Measurements from ENCODE around the gene CIB1. TPM values are rescaled to one million over a fixed set of nuclear protein-coding genes. Genes with fewer than 3 reads are reported as not detected.

The CIB1 gene
- total RNA-seq, 2 experiments from 2014 or later: 279 to 295 TPM

DNA sequence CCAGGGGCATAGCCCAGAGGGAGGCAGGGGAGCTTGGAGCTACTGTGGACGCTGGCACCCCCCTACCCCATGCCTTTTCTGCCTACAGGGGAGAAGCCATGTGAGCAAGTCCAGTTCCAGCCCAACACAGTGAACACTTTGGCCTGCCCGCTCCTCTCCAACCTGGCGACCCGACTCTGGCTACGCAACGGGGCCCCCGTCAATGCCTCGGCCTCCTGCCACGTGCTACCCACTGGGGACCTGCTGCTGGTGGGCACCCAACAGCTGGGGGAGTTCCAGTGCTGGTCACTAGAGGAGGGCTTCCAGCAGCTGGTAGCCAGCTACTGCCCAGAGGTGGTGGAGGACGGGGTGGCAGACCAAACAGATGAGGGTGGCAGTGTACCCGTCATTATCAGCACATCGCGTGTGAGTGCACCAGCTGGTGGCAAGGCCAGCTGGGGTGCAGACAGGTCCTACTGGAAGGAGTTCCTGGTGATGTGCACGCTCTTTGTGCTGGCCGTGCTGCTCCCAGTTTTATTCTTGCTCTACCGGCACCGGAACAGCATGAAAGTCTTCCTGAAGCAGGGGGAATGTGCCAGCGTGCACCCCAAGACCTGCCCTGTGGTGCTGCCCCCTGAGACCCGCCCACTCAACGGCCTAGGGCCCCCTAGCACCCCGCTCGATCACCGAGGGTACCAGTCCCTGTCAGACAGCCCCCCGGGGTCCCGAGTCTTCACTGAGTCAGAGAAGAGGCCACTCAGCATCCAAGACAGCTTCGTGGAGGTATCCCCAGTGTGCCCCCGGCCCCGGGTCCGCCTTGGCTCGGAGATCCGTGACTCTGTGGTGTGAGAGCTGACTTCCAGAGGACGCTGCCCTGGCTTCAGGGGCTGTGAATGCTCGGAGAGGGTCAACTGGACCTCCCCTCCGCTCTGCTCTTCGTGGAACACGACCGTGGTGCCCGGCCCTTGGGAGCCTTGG is 5.6 kb downstream of the CIB1 start:
- DNase-seq (no peak), ATAC-seq (ENCODE audit: poor library complexity) (no peak)
- Mint-ChIP-seq H3K4me3 (no peak overlapping the region), H3K27me3 (no peaks in the 10 kb centered on the region), H3K4me1 (ENCODE audit: low read depth) (peaks cover 44% of the 10 kb centered on the region), H3K27ac (peak overlapping the region; percentile 99), H3K9me3 (no peaks in the 10 kb centered on the region), H3K36me3 (ENCODE audit: low read depth) (peaks cover 52% of the 10 kb centered on the region)
- Histone ChIP-seq H3K9me3 (ENCODE audit: control insufficient read depth in 1 of 2, insufficient read depth in 1 of 2, low read length in 2 of 2) (no peaks in the 10 kb centered on the region), H3K36me3 (ENCODE audit: insufficient read depth, low read length) (peaks cover 76% of the 10 kb centered on the region), H3K27ac (ENCODE audit: low read depth in 1 of 2, low read length in 2 of 2) (peak overlapping the region in 1 of 2 donors; percentile 24), H3K4me1 (ENCODE audit: insufficient read depth, low read length) (peaks cover 52% of the 10 kb centered on the region), H3K4me3 (ENCODE audit: low read length) (no peak overlapping the region), H3K27me3 (ENCODE audit: control insufficient read depth in 1 of 2, insufficient read depth in 2 of 2, low read length in 2 of 2) (no peaks in the 10 kb centered on the region)
- intact Hi-C loops (cut with DNase I, micrococcal nuclease): no loop called here
- CTCF ChIA-PET: no interaction called here
- TF ChIP-seq, protein P1, sequence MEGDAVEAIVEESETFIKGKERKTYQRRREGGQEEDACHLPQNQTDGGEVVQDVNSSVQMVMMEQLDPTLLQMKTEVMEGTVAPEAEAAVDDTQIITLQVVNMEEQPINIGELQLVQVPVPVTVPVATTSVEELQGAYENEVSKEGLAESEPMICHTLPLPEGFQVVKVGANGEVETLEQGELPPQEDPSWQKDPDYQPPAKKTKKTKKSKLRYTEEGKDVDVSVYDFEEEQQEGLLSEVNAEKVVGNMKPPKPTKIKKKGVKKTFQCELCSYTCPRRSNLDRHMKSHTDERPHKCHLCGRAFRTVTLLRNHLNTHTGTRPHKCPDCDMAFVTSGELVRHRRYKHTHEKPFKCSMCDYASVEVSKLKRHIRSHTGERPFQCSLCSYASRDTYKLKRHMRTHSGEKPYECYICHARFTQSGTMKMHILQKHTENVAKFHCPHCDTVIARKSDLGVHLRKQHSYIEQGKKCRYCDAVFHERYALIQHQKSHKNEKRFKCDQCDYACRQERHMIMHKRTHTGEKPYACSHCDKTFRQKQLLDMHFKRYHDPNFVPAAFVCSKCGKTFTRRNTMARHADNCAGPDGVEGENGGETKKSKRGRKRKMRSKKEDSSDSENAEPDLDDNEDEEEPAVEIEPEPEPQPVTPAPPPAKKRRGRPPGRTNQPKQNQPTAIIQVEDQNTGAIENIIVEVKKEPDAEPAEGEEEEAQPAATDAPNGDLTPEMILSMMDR (IDR thresholded peaks at IDR 0.05): no peak
- POLR2A ChIA-PET: interaction anchor here (1.0 kb wide), 1 partner anchor 174 kb away, joined by 3 read pairs; no protein-coding TSS in a partner anchor

DNA sequence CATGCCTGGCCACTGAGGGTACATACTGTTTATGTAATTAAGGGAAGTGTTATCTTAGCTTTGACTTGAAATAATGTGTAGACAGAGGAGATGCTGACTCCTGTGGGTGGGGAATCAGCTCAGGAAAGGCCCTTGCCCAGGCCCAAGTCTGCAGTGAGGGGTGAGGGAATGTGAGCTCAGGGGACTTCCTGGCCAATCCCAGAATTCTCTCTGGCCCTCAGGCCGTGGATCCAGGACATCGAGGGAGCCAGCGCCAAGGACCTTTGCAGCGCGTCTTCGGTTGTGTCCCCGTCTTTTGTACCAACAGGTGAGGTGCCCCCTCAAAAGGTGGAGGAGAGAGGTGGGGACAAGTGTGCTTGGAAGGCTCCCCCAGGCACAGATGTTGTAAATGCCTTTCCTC is 6.4 kb downstream of the CIB1 start:
- ATAC-seq (ENCODE audit: poor library complexity): no peak
- H3K9me3 Mint-ChIP-seq: no peaks in the 10 kb centered on the region

DNA sequence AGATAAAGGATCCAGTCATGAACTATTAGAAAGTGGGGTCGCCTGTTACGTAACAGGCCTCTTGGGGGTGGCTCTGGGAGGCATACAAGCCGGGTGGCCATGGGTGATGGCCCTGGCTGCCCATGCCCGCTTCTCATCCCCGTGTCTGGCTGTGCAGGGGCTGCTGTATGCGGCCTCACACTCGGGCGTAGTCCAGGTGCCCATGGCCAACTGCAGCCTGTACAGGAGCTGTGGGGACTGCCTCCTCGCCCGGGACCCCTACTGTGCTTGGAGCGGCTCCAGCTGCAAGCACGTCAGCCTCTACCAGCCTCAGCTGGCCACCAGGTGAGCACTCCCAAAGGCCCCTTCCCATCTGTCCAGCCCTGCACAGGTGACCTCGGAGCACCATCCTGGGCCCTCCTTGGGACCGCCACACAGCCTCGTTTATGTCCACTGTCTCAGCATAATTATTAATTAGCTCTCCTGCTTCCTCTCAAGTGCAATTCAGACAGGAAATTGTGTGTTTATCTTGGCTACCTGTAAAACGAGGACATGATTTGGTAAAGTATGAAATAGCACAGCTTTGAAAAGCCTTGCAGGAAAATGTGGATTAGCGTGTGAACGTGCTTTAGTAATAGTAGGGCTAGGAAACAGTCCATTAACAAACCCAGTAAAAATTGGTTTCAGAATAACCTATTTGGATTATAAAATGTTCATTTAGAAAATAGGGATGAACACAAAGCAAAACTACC is 8.1 kb downstream of the CIB1 start:
- no peaks in the 10 kb centered on the region for H3K9me3 ChIP-seq (ENCODE audit: control insufficient read depth in 1 of 2, insufficient read depth in 1 of 2, low read length in 2 of 2)
- no peak overlapping the region for H3K4me3 Mint-ChIP-seq
- no peaks in the 10 kb centered on the region for H3K27me3 Mint-ChIP-seq
- intact Hi-C loops (cut with DNase I, micrococcal nuclease): no loop called here
- DNase-seq: no peak
- no peak overlapping the region for H3K27ac ChIP-seq (ENCODE audit: low read depth in 1 of 2, low read length in 2 of 2)
- peaks cover 19% of the 10 kb centered on the region for H3K4me1 Mint-ChIP-seq (ENCODE audit: low read depth)
- H3K27me3 ChIP-seq (ENCODE audit: control insufficient read depth in 1 of 2, insufficient read depth in 2 of 2, low read length in 2 of 2): no peaks in the 10 kb centered on the region
- ChIA-PET POLR2A (interaction anchor here (0.9 kb wide), 1 partner anchor 24 kb away, joined by 3 read pairs; the partner anchor contains the start of gene SEMA4B), CTCF (no interaction called here)
- H3K36me3 ChIP-seq (ENCODE audit: insufficient read depth, low read length): peaks cover 76% of the 10 kb centered on the region
- H3K36me3 Mint-ChIP-seq (ENCODE audit: low read depth): peaks cover 35% of the 10 kb centered on the region
- no peak overlapping the region for H3K27ac Mint-ChIP-seq
- peaks cover 28% of the 10 kb centered on the region for H3K4me1 ChIP-seq (ENCODE audit: insufficient read depth, low read length)
- no peaks in the 10 kb centered on the region for H3K9me3 Mint-ChIP-seq
- ATAC-seq (ENCODE audit: poor library complexity): no peak
- no peak overlapping the region for H3K4me3 ChIP-seq (ENCODE audit: low read length)
- TF ChIP-seq, protein P1 (IDR thresholded peaks at IDR 0.05): no peak

More for the DNA sequence above, 6.4 kb downstream of the CIB1 start:
- intact Hi-C loops (cut with DNase I, micrococcal nuclease): no loop called here
- Mint-ChIP-seq H3K4me1 (ENCODE audit: low read depth) (peaks cover 36% of the 10 kb centered on the region), H3K27me3 (no peaks in the 10 kb centered on the region), H3K27ac (peak overlapping the region; percentile 58), H3K36me3 (ENCODE audit: low read depth) (peaks cover 48% of the 10 kb centered on the region), H3K4me3 (peak overlapping the region; percentile 25)
- POLR2A ChIA-PET: interaction anchor here (1.0 kb wide), 1 partner anchor 175 kb away, joined by 3 read pairs; no protein-coding TSS in a partner anchor
- no peaks in the 10 kb centered on the region for H3K9me3 ChIP-seq (ENCODE audit: control insufficient read depth in 1 of 2, insufficient read depth in 1 of 2, low read length in 2 of 2)
- H3K27ac ChIP-seq (ENCODE audit: low read depth in 1 of 2, low read length in 2 of 2): peak overlapping the region in 1 of 2 donors; percentile 24
- no peak overlapping the region for H3K4me3 ChIP-seq (ENCODE audit: low read length)
- TF ChIP-seq, protein P1 (IDR thresholded peaks at IDR 0.05): no peak
- H3K4me1 ChIP-seq (ENCODE audit: insufficient read depth, low read length): peaks cover 45% of the 10 kb centered on the region
- H3K27me3 ChIP-seq (ENCODE audit: control insufficient read depth in 1 of 2, insufficient read depth in 2 of 2, low read length in 2 of 2): no peaks in the 10 kb centered on the region
- CTCF ChIA-PET: no interaction called here
- no peak for DNase-seq
- H3K36me3 ChIP-seq (ENCODE audit: insufficient read depth, low read length): peaks cover 78% of the 10 kb centered on the region

Data from CD4-positive, alpha-beta T cell (primary cell).